ENCODE results near the gene PIERCE2.

PIERCE2 gene

DNA sequence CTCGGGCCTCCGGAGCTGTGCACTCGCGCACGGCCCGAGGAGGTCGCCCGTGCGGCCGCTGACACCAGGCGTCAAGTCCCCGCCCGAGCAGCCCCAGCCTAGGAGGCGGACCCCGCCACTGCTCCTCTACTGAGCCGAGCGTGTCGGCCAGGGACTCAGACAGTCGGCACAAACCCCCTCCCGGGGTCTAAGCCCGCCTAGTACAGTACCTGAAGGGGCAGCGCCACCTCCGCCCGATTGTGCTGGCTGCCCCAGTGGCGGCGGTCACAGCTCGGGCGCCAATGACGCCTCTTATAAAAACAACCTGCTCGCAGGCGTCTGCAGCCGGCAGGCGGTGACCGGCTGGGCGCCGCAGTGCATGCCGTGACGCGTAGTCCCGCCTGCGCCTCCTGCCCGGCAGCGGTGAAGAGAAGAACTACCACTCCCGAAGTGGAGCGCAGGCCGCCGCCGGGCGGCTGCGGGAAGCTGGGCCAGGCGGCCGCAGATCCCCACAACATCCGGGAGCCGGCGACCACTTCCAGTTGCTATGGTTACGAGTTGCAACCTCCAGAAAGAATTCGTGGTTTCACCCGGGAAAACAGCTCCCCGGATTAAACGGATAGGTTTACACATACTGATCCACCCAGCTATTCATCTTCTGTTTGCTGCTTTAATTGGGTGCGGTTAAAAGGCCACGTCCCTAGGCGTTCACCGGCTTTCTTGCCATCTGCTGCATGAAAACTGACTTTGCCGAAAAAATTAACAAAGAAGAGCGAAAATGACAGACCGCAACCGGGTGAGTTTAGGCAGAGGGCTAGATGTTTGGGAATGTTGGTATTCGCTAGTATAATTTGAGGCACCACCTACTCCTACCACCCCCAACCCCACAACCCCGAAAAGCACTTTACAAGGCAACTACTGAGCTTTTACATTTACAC, at the start of gene PIERCE2, which contains the start of gene CCPG1:
PIERCE2 (plus strand) TSS at position 484 of the 917 bp plus-strand sequence; CDS start at position 758, 274 bp downstream.
CCPG1 (minus strand) TSS at position 348 of the 917 bp plus-strand sequence. CDS start 18,935 bp downstream, outside the sequence.
- H3K4me3 ChIP-seq (ENCODE audit: low read depth, low read length), result peak within 1 kb of the TSS; percentile 89
- DNase-seq (ENCODE audit: low read depth, low spot score), result peak; percentile 58
- TF ChIP-seq CTCF (IDR thresholded peaks at IDR 0.05; ENCODE audit: insufficient read depth, low read length, missing control alignments), result peak; percentile 85
- CTCF ChIA-PET, result interaction anchor here (0.6 to 4.4 kb wide), 26 partner anchors 9 to 222 kb away, joined by 3 to 38 read pairs (median 4); partner anchors contain the start of genes PIGB, PIGBOS1 and RSL24D1
- POLR2A ChIA-PET, result interaction anchor here (0.6 to 1.4 kb wide), 4 partner anchors 15 to 174 kb away, joined by 3 read pairs; partner anchors contain the start of genes PIGB and PIGBOS1

GRCh38 chr15:55360256-55360655, 48.0 kb upstream of the PIERCE2 start:
- no peak overlapping the region for H3K4me3 ChIP-seq (ENCODE audit: low read depth, low read length)
- TF ChIP-seq CTCF (IDR thresholded peaks at IDR 0.05; ENCODE audit: insufficient read depth, low read length, missing control alignments), result no peak
- CTCF ChIA-PET, result interaction anchor here (2.9 kb wide), 1 partner anchor 79 kb away, joined by 10 read pairs; no protein-coding TSS in a partner anchor
- no peak for DNase-seq (ENCODE audit: low read depth, low spot score)
- POLR2A ChIA-PET, result no interaction called here

- no peak for DNase-seq (ENCODE audit: low read depth, low spot score)
- POLR2A ChIA-PET, result no interaction called here
- H3K4me3 ChIP-seq (ENCODE audit: low read depth, low read length), result no peak overlapping the region
- TF ChIP-seq CTCF (IDR thresholded peaks at IDR 0.05; ENCODE audit: insufficient read depth, low read length, missing control alignments), result no peak
- CTCF ChIA-PET, result no interaction called here
These were observed 47.2 kb upstream of the PIERCE2 start for GRCh38 chr15:55361048-55361447.

- POLR2A ChIA-PET, result no interaction called here
- CTCF ChIA-PET, result no interaction called here
- no peak for TF ChIP-seq CTCF (IDR thresholded peaks at IDR 0.05; ENCODE audit: insufficient read depth, low read length, missing control alignments)
- no peak overlapping the region for H3K4me3 ChIP-seq (ENCODE audit: low read depth, low read length)
- no peak for DNase-seq (ENCODE audit: low read depth, low spot score)
These were observed 45.7 kb upstream of the PIERCE2 start for GRCh38 chr15:55362641-55363040.

GRCh38 chr15:55366981-55367380, 41.3 kb upstream of the PIERCE2 start:
- H3K4me3 ChIP-seq (ENCODE audit: low read depth, low read length), result no peak overlapping the region
- ChIA-PET POLR2A (no interaction called here), CTCF (interaction anchor here (1.1 to 1.3 kb wide), 4 partner anchors 8 to 150 kb away, joined by 3 to 4 read pairs (median 4); partner anchors contain the start of genes CCPG1 and PIERCE2)
- no peak for TF ChIP-seq CTCF (IDR thresholded peaks at IDR 0.05; ENCODE audit: insufficient read depth, low read length, missing control alignments)
- DNase-seq (ENCODE audit: low read depth, low spot score), result no peak
